Measurements from ENCODE around the gene PPP4R2. TPM values are rescaled to one million over a fixed set of nuclear protein-coding genes. Genes with fewer than 3 reads are reported as not detected.

The PPP4R2 gene
- polyA plus RNA-seq, 3 donors: 14.3 to 25.4 (median 18.7) TPM

- no peak for DNase-seq
- no peaks in the 10 kb centered on the region for H3K4me1 ChIP-seq (ENCODE audit: control insufficient read depth in 1 of 2, insufficient read depth in 2 of 2, low read length in 2 of 2)
- Mint-ChIP-seq H3K4me1 (no peaks in the 10 kb centered on the region), H3K9me3 (peaks cover 0 to 4% (median 0%) of the 10 kb centered on the region in 7 donors), H3K4me3 (no peak overlapping the region), H3K27ac (no peak overlapping the region), H3K36me3 (no peaks in the 10 kb centered on the region), H3K27me3 (ENCODE audit: low read depth in 3 of 3) (peaks cover 0 to 11% (median 3%) of the 10 kb centered on the region in 3 donors)
- no peaks in the 10 kb centered on the region for H3K9me3 ChIP-seq (replicated peaks in 1 of 2; ENCODE audit: control insufficient read depth in 1 of 2, insufficient read depth in 1 of 2, low read length in 2 of 2)
- no peak overlapping the region for H3K4me3 ChIP-seq (replicated peaks in 1 of 3; ENCODE audit: low read depth in 2 of 3, low read length in 3 of 3)
- H2AFZ ChIP-seq (ENCODE audit: insufficient read depth, low read depth, low read length, poor library complexity, severe bottlenecking): no peak overlapping the region
- no peaks in the 10 kb centered on the region for H3K27me3 ChIP-seq (ENCODE audit: control insufficient read depth in 2 of 2, insufficient read depth in 2 of 2, low read length in 2 of 2)
- TF ChIP-seq, protein P1, sequence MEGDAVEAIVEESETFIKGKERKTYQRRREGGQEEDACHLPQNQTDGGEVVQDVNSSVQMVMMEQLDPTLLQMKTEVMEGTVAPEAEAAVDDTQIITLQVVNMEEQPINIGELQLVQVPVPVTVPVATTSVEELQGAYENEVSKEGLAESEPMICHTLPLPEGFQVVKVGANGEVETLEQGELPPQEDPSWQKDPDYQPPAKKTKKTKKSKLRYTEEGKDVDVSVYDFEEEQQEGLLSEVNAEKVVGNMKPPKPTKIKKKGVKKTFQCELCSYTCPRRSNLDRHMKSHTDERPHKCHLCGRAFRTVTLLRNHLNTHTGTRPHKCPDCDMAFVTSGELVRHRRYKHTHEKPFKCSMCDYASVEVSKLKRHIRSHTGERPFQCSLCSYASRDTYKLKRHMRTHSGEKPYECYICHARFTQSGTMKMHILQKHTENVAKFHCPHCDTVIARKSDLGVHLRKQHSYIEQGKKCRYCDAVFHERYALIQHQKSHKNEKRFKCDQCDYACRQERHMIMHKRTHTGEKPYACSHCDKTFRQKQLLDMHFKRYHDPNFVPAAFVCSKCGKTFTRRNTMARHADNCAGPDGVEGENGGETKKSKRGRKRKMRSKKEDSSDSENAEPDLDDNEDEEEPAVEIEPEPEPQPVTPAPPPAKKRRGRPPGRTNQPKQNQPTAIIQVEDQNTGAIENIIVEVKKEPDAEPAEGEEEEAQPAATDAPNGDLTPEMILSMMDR (IDR thresholded peaks at IDR 0.05): no peak
- H4K20me1 ChIP-seq (ENCODE audit: insufficient read depth, low read length): no peaks in the 10 kb centered on the region
- no peaks in the 10 kb centered on the region for H3K79me2 ChIP-seq (ENCODE audit: insufficient read depth, low read length)
- 83% methylated on average over 2 of the region's 5 CpGs for WGBS (ENCODE audit: insufficient coverage)
- no peak overlapping the region for H3K4me2 ChIP-seq (replicated peaks; ENCODE audit: extremely low read depth, low read length, poor library complexity, severe bottlenecking)
- intact Hi-C loops (cut with micrococcal nuclease): no loop called here
- H3K27ac ChIP-seq (ENCODE audit: low read depth in 1 of 2, low read length in 2 of 2): no peak overlapping the region
- no peaks in the 10 kb centered on the region for H3K36me3 ChIP-seq (replicated peaks in 1 of 2; ENCODE audit: control insufficient read depth in 1 of 2, insufficient read depth in 2 of 2, low read length in 2 of 2)
- no peak overlapping the region for H3K9ac ChIP-seq (ENCODE audit: insufficient read depth, low read length, poor library complexity, severe bottlenecking)
Measured at GRCh38 chr3:73107676-73108187, 111.1 kb downstream of the PPP4R2 start.

DNA sequence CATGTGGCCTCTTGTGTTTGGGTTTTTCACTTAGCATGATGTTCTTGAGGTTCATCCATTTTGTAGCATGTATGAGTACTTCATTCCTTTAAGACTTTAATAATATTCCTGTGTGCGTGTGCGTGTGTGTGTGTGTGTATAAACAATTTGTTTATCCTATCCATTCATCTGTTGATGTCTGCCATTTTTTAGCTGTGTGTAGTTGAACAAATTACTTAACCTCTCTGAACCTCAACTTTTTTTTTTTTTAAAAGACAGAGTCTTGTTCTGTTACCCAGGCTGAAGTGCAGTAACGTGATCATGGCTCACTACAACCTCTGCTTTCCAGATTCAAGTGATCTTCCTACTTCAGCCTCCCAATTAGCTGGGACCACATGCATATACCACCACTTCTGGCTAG lies 112.1 kb downstream of the PPP4R2 start:
- WGBS (ENCODE audit: insufficient coverage): no CpG with 5 or more reads among the region's 3 CpGs
- Histone ChIP-seq H3K79me2 (ENCODE audit: insufficient read depth, low read length) (no peaks in the 10 kb centered on the region), H3K27me3 (ENCODE audit: control insufficient read depth in 2 of 2, insufficient read depth in 2 of 2, low read length in 2 of 2) (no peaks in the 10 kb centered on the region), H3K36me3 (replicated peaks in 1 of 2; ENCODE audit: control insufficient read depth in 1 of 2, insufficient read depth in 2 of 2, low read length in 2 of 2) (no peaks in the 10 kb centered on the region), H3K4me1 (ENCODE audit: control insufficient read depth in 1 of 2, insufficient read depth in 2 of 2, low read length in 2 of 2) (no peaks in the 10 kb centered on the region), H3K4me3 (replicated peaks in 1 of 3; ENCODE audit: low read depth in 2 of 3, low read length in 3 of 3) (no peak overlapping the region), H3K27ac (ENCODE audit: low read depth in 1 of 2, low read length in 2 of 2) (no peak overlapping the region), H3K9me3 (replicated peaks in 1 of 2; ENCODE audit: control insufficient read depth in 1 of 2, insufficient read depth in 1 of 2, low read length in 2 of 2) (no peaks in the 10 kb centered on the region), H2AFZ (ENCODE audit: insufficient read depth, low read depth, low read length, poor library complexity, severe bottlenecking) (no peak overlapping the region), H3K4me2 (replicated peaks; ENCODE audit: extremely low read depth, low read length, poor library complexity, severe bottlenecking) (no peak overlapping the region), H3K9ac (ENCODE audit: insufficient read depth, low read length, poor library complexity, severe bottlenecking) (no peak overlapping the region), H4K20me1 (ENCODE audit: insufficient read depth, low read length) (no peaks in the 10 kb centered on the region)
- DNase-seq: no peak
- intact Hi-C loops (cut with micrococcal nuclease): no loop called here
- no peak overlapping the region for H3K4me3 Mint-ChIP-seq
- H3K4me1 Mint-ChIP-seq: no peaks in the 10 kb centered on the region
- H3K27ac Mint-ChIP-seq: no peak overlapping the region
- H3K36me3 Mint-ChIP-seq: no peaks in the 10 kb centered on the region
- TF ChIP-seq, protein P1 (IDR thresholded peaks at IDR 0.05): no peak
- peaks cover 0 to 11% (median 6%) of the 10 kb centered on the region in 3 donors for H3K27me3 Mint-ChIP-seq (ENCODE audit: low read depth in 3 of 3)
- peaks cover 0 to 4% (median 0%) of the 10 kb centered on the region in 7 donors for H3K9me3 Mint-ChIP-seq

Measured in CD14-positive monocyte (primary cell).